GM19239 (cell line): ENCODE measurements around the gene ARAP2.
A peak's percentile ranks its signal among the peaks of the same experiment; 100 is the strongest.

Source experiments
- DNase-seq: peaks from one replicate; pipeline ENCODE4 v3.0.0; 2011; ENCODE audit warnings: low spot score; ENCODE audit not compliant: insufficient read length
- FAIRE-seq: peaks from 2 replicates; lab custom pipeline; 2011; peaks lifted over from hg19 to GRCh38; lab: Jason Lieb, UNC

ARAP2 gene

GRCh38 chr4:36244257-36245082 is at the start of gene ARAP2:
TSS of gene ARAP2 (minus strand) at chr4:36244514. CDS start at chr4:36229486, 15,028 bp downstream.
- DNase-seq (peak; percentile 42), FAIRE-seq (peak; percentile 91)

- DNase-seq: no peak
- peak; percentile 47 for FAIRE-seq
Measured at GRCh38 chr4:36292556-36293188, 48.4 kb upstream of the ARAP2 start.

- FAIRE-seq (peak; percentile 68), DNase-seq (no peak)
Measured at GRCh38 chr4:36290641-36291040, 46.3 kb upstream of the ARAP2 start.

GRCh38 chr4:36288731-36289426 is 44.6 kb upstream of the ARAP2 start:
- DNase-seq (no peak), FAIRE-seq (peak; percentile 76)

GRCh38 chr4:36286481-36286871 is 42.2 kb upstream of the ARAP2 start:
- no peak for FAIRE-seq
- DNase-seq: no peak

- peak; percentile 33 for DNase-seq
- FAIRE-seq: peak; percentile 95
Measured at GRCh38 chr4:36285784-36286480, 41.6 kb upstream of the ARAP2 start.

- no peak for DNase-seq
- FAIRE-seq: no peak
Measured at GRCh38 chr4:36283912-36284465, 39.7 kb upstream of the ARAP2 start.

- FAIRE-seq (no peak), DNase-seq (no peak)
Measured at GRCh38 chr4:36282503-36283030, 38.3 kb upstream of the ARAP2 start.

GRCh38 chr4:36281384-36282106 is 37.2 kb upstream of the ARAP2 start, which contains the start of gene DTHD1:
TSS of gene DTHD1 (plus strand) at chr4:36281616. CDS start at chr4:36281759, 143 bp downstream.
- FAIRE-seq: no peak
- no peak for DNase-seq

- FAIRE-seq (no peak), DNase-seq (no peak)
Measured at GRCh38 chr4:36280555-36280954, 36.2 kb upstream of the ARAP2 start.

- DNase-seq: no peak
- FAIRE-seq: peak; percentile 40
Measured at GRCh38 chr4:36278789-36279188, 34.5 kb upstream of the ARAP2 start.

GRCh38 chr4:36277533-36277932 is 33.2 kb upstream of the ARAP2 start:
- FAIRE-seq (peak; percentile 55), DNase-seq (no peak)

- no peak for FAIRE-seq
Measured at GRCh38 chr4:36274158-36274557, 29.8 kb upstream of the ARAP2 start.

GRCh38 chr4:36273276-36273675 is 29.0 kb upstream of the ARAP2 start:
- no peak for DNase-seq
- FAIRE-seq: no peak

More at GRCh38 chr4:36274158-36274557, 29.8 kb upstream of the ARAP2 start:
- no peak for DNase-seq

- FAIRE-seq (no peak), DNase-seq (no peak)
Measured at GRCh38 chr4:36269533-36270173, 25.3 kb upstream of the ARAP2 start.

- DNase-seq (no peak), FAIRE-seq (no peak)
Measured at GRCh38 chr4:36269101-36269500, 24.8 kb upstream of the ARAP2 start.

GRCh38 chr4:36267486-36268268 is 23.4 kb upstream of the ARAP2 start:
- FAIRE-seq (peak; percentile 65), DNase-seq (no peak)
